NB4 (cell line): ENCODE results near the gene ZNF30.
"Not testable (repeated sequence)": the region's sequence is repeated elsewhere in the genome, so short reads cannot be mapped to it uniquely, and the experiment has no call there.

Source experiments
- DNase-seq: peaks from one replicate; pipeline ENCODE4 v3.0.0; 2010; ENCODE audit warnings: low read depth
- H3K4me3 ChIP-seq: one replicate; pipeline ENCODE4 v1.5.1; 2011; ENCODE audit warnings: mild to moderate bottlenecking, low read depth, low read length, moderate library complexity
- MYC ChIP-seq: IDR thresholded peaks from 2 replicates; pipeline ENCODE4 v1.6.1; 2011; ENCODE audit warnings: low read depth, low read length
- POLR2A ChIP-seq: IDR thresholded peaks from 2 replicates; pipeline ENCODE4 v1.6.1; 2011; ENCODE audit warnings: mild to moderate bottlenecking; ENCODE audit not compliant: insufficient read length; ENCODE audit errors: extremely low read depth
- TF ChIP-seq, protein P1 (sequence below): IDR thresholded peaks from one replicate; pipeline ENCODE4 v1.5.1; 2012; ENCODE audit warnings: low read depth, low read length
- TF ChIP-seq, protein P2 (sequence below): IDR thresholded peaks from 2 replicates; pipeline ENCODE4 v1.6.1; 2011; ENCODE audit warnings: low read depth, low read length

ZNF30 gene

DNA sequence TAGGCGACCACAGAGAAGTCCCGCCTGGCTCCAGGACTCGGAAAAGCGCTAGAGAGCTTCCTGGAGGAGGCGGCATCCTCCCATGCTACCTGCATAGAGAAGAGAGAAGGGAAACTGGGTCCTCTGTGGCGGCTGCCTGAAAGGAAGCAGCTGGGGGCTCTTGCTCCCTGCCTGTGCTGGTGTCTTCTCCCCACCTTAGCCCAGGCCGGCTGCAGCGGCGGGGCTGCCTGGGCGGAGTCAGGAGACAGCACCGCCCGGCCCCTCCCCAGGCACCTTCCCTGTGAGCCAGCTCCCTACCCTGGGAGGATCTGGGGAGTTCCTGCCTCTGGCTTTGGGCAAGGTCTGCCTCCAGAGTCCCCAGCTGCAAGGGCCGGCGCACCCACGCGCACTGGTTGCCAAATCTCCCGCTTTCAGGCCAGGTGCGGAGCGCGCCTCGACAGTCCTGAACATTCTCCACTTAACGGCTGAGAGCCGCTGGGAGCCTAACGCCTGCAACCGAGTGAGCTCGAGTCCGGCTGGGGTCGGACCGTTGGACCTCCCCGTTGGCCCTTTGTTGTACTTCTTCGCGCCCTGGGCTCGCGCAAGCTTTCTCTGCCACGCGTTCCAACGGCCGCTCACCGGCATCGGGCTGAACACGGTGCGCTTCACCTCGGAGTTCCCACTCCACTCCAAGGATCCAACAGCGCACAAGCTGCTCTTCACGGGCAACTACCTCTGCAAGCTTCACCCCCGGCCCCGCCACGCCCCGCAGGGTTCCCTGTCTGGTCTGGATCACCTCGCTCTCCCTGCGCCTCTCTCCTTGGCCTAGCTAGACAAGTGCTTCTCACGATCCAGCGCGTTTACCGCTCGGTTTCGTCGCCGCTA is 21.8 kb upstream of the ZNF30 start:
- TF ChIP-seq MYC (no peak), POLR2A (no peak)
- TF ChIP-seq, protein P1, sequence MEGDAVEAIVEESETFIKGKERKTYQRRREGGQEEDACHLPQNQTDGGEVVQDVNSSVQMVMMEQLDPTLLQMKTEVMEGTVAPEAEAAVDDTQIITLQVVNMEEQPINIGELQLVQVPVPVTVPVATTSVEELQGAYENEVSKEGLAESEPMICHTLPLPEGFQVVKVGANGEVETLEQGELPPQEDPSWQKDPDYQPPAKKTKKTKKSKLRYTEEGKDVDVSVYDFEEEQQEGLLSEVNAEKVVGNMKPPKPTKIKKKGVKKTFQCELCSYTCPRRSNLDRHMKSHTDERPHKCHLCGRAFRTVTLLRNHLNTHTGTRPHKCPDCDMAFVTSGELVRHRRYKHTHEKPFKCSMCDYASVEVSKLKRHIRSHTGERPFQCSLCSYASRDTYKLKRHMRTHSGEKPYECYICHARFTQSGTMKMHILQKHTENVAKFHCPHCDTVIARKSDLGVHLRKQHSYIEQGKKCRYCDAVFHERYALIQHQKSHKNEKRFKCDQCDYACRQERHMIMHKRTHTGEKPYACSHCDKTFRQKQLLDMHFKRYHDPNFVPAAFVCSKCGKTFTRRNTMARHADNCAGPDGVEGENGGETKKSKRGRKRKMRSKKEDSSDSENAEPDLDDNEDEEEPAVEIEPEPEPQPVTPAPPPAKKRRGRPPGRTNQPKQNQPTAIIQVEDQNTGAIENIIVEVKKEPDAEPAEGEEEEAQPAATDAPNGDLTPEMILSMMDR, result no peak
- TF ChIP-seq, protein P2, sequence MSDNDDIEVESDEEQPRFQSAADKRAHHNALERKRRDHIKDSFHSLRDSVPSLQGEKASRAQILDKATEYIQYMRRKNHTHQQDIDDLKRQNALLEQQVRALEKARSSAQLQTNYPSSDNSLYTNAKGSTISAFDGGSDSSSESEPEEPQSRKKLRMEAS, result no peak
- no peak overlapping the region for H3K4me3 ChIP-seq
- no peak for DNase-seq

DNA sequence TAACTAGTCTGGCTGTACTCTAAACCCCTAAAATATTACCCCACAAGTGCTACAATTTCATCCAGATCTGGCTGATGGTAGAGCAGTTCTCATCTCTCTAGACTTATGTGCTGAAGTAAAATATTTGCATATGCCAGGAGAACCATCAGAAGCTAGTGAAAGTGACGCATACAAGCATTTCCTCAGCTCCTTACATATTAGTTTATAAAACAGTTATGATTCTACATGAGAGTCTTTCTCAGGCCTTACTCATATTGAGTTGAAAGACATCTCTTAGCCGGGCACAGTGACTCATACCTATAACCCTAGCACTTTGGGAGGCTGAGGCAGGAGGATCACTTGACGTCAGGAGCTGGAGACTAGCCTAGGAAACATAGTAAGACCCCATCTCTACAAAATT is 15.9 kb upstream of the ZNF30 start:
- TF ChIP-seq POLR2A (no peak), MYC (no peak)
- TF ChIP-seq, protein P1, result no peak
- no peak for DNase-seq
- no peak overlapping the region for H3K4me3 ChIP-seq

DNA sequence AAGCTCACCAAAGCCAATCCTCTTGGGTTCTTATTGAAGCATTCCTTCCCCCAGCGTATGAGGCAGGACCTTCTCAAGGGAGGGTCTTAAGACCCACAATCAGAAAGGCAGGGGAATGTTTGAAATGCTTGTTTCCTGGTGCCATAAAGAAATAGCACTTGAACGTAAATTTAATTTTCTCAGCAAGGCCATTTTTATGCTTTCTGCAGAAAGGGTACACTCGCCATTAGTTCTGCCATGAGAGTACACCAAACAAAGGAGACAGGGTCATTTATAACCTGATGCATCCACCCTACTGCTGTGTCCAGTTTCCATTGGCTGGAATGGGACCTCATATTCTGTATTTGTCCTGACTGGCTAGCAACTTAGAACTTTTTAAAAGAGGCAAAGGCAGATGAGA is 9.6 kb upstream of the ZNF30 start:
- DNase-seq, H3K4me3 ChIP-seq: not testable (repeated sequence)

DNA sequence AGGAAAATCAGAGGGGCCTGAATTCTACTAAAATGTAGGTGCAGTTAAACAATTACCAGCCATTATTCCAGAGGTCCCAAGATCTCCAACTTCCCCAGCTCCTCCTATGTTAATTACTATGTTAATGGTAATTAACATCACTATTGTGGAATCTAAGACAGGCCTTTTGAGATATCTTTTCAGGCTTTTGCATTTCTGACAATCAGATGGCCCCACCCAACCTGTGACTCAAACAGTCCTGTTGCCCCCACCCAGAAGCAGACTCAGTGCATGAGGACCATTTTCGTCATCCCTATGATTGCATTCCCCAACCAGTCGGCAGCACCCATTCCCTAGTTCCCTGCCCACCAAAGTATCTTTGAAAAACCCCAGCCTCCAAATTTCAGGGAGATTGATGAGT is 8.5 kb upstream of the ZNF30 start:
- no peak for TF ChIP-seq POLR2A
- TF ChIP-seq MYC, result no peak
- TF ChIP-seq, protein P1, result no peak
- TF ChIP-seq, protein P2, result no peak
- DNase-seq, result no peak
- no peak overlapping the region for H3K4me3 ChIP-seq

DNA sequence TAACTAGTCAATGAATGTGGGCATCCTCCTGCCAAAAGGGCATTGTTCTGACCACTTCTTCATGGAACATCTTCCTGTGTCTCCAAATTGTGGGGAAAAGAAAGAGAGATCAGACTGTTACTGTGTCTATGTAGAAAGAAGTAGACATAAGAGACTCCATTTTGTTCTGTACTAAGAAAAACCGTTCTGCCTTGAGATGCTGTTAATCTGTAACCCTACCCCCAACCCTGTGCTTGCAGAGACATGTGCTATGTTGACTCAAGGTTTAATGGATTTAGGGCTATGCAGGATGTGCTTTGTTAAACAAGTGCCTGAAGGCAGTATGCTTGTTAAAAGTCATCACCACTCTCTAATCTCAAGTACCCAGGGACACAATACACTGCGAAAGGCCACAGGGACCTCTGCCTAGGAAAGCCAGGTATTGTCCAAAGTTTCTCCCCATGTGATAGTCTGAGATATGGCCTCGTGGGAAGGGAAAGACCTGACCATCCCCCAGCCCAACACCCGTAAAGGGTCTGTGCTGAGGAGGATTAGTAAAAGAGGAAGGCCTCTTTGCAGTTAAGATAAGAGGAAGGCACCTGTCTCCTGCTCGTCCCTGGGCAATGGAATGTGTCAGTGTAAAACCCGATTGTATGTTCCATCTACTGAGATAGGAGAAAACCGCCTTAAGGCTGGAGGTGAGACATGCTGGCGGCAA is 6.5 kb upstream of the ZNF30 start:
- not testable (repeated sequence) for DNase-seq

DNA sequence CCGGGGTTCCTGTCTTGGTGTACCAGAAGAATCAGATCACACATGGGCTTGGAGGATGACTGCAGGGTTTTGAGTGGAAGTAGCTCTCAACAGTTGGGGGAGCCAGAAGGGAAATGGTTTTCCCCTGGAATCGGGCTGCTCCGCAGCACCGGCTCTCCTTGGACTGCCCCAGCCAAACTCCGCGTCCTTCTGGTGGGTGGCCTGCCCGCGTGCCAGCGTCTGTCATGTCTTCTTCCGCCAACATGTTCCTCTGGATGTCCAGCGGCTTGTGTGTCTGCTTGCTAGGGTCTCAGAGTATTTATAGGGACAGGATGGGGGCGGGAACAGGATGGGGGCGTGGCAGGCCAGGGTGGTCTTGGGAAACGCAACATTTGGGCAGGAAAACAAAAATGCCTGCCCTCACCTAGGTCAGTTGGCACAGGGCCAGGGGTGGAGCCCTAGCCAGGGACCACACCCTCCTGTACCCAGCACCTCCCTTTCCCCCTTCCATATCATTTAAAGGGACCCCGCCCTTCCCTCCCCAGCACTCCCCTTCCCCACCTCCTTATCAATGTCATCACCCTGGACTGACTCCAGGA is 1.3 kb upstream of the ZNF30 start:
- no peak for DNase-seq
- TF ChIP-seq MYC (no peak), POLR2A (no peak)
- TF ChIP-seq, protein P1, result no peak
- TF ChIP-seq, protein P2, result no peak
- H3K4me3 ChIP-seq, result no peak overlapping the region

More for the DNA sequence above, 6.5 kb upstream of the ZNF30 start:
- not testable (repeated sequence) for H3K4me3 ChIP-seq
